GM12874 (cell line): ENCODE data around the gene DVL1.

ENCODE experiments used
- CTCF ChIP-seq: IDR thresholded peaks from 2 replicates; pipeline ENCODE4 v1.5.1; 2011; ENCODE audit warnings: low read depth, mild to moderate bottlenecking, control low read depth, low read length, moderate library complexity; ENCODE audit not compliant: insufficient read depth

Gene DVL1

DNA sequence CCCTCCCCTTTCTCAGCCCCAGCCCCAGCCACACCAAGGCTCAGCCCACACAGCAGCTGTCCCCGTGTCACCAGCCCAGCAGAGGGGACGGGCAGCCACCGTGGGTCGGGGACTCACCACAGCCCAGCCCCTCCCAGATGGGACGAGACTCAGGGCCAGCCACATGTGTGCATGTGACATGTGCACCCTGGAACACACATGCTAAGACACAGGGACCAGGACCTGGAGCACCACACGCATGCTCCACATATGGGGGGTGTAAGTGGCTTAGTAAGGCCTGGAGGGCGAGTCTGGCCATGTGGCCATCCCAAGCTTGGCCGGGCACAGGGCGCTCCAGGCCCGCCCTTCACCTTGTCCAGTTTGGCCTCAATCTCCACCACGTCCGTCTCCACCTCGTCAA, 45.5 kb downstream of the DVL1 start:
- no peak for TF ChIP-seq CTCF

GRCh38 chr1:1302951-1303509, 46.2 kb downstream of the DVL1 start:
- no peak for TF ChIP-seq CTCF

DNA sequence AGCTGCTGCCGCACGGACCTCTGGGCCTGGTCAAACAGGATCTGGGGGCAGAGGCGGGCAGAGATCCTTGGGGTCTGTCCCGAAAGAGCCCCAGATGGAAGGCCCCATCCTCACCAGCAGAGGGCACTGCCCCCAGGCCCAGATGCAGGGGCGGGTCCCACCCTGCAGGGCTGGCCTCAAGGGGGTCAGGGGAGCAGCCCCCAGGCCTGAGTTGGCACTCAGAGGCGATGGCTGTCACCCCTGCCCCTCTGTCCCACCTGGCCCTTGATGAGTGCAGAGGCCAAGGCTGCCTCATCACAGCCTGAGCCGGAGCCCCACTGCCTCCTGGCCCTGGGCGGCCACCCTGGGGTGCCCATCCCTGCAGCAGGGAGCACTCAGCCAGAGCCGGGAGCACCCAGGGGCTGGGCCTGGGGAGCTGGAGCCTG, 47.2 kb downstream of the DVL1 start:
- peak; percentile 77 for TF ChIP-seq CTCF

DNA sequence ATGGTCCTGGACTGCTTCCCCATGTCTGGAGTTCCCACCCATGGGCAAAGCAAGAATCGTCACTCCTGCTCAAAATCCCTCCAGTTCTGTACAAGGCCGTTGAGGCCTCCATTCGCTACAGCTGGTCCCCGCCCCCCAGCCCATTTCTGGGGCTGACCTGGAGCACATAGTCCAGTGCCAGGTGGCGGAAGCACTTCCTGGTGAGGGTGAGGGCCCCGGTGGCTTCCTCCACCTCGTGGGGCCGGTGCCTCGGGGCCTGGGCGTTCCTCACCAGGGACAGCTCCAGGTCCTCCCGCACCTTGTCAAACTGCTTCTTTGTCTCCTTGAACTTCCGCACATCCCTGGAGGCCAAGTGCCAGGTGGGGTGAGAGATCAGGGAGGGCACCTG, 48.9 kb downstream of the DVL1 start:
- TF ChIP-seq CTCF = no peak

DNA sequence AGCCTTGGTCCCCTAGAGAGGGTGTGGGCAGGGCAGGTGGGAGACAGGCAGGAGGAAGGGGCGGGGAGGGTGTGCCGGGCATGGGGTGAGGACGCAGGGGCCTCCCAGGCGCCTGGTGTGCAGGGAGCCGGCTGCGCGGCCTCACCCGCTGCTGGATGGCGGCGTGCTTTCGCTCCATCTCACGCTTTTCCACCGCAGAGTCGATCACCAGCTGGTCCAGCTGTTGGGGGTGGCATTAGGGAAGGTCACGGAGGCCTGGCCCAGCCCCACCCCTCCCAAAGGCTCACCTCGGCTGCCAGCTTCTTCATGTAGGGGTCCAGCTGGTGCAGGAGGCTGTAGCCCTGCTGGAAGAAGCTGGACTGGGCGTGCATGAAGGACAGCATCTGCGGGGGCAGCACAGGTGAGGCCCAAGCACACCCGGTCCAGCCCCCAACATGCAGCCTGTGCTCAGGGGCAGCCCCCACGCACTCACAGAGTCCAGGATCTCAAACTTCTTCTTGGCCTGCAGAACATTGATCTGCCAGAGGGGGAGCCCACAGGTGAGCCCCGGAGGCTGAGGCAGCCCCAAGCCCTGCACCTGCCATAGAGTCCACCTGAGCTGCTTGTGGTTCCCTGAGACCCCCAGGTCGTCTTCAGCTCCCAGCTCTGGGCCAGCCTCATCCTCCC, 49.4 kb downstream of the DVL1 start:
- TF ChIP-seq CTCF = peak; percentile 69

GRCh38 chr1:1298861-1299685, 50.1 kb downstream of the DVL1 start:
- TF ChIP-seq CTCF = no peak

- no peak for TF ChIP-seq CTCF
Measured at GRCh38 chr1:1297802-1298424, 51.3 kb downstream of the DVL1 start.
